H9 (cell line): ENCODE results near the gene CCDC69. TPM values are rescaled to one million over a fixed set of nuclear protein-coding genes. Genes with fewer than 3 reads are reported as not detected.
A peak's percentile ranks its signal among the peaks of the same experiment; 100 is the strongest.

ENCODE experiments used
- DNase-seq: peaks from one replicate; pipeline ENCODE4 v3.0.0-alpha.2; 2017
- H2AFZ ChIP-seq: one replicate; pipeline ENCODE4 v1.6.1; 2013; ENCODE audit warnings: mild to moderate bottlenecking, low read length, control low read depth, moderate library complexity
- H2AK5ac ChIP-seq: 2 replicates; pipeline ENCODE4 v1.6.1; 2013; ENCODE audit warnings: low read length, control low read depth, mixed read lengths; ENCODE audit not compliant: insufficient read length
- H2BK120ac ChIP-seq: one replicate; pipeline ENCODE4 v1.6.1; 2013; ENCODE audit warnings: low read depth, mild to moderate bottlenecking, low read length, control low read depth, inconsistent platforms; ENCODE audit not compliant: poor library complexity, severe bottlenecking
- H2BK12ac ChIP-seq: 2 replicates; pipeline ENCODE4 v1.6.1; 2013; ENCODE audit warnings: low read length, control low read depth, mixed read lengths, low read depth; ENCODE audit not compliant: insufficient read length
- H2BK15ac ChIP-seq: 2 replicates; pipeline ENCODE4 v1.6.1; 2013; ENCODE audit warnings: low read depth, low read length, control low read depth
- H2BK20ac ChIP-seq: one replicate; pipeline ENCODE4 v1.6.1; 2013; ENCODE audit warnings: low read depth, mild to moderate bottlenecking, low read length, control low read depth, inconsistent platforms; ENCODE audit not compliant: poor library complexity, severe bottlenecking
- H2BK5ac ChIP-seq: 2 replicates; pipeline ENCODE4 v1.6.1; 2013; ENCODE audit warnings: low read length, control low read depth, mixed read lengths; ENCODE audit not compliant: insufficient read length
- H3K14ac ChIP-seq: 2 replicates; pipeline ENCODE4 v1.6.1; 2013; ENCODE audit warnings: low read length, control low read depth; ENCODE audit not compliant: insufficient read depth
- H3K18ac ChIP-seq: 2 replicates; pipeline ENCODE4 v1.6.1; 2013; ENCODE audit warnings: low read depth, mild to moderate bottlenecking, mixed read lengths, low read length, control low read depth; ENCODE audit not compliant: insufficient read length
- H3K23ac ChIP-seq: 2 replicates; pipeline ENCODE4 v1.6.1; 2013; ENCODE audit warnings: low read length, control low read depth, mixed read lengths, low read depth; ENCODE audit not compliant: insufficient read length
- H3K23me2 ChIP-seq: 2 replicates; pipeline ENCODE4 v1.6.1; 2013; ENCODE audit warnings: low read depth, mild to moderate bottlenecking, mixed read lengths, low read length, control low read depth; ENCODE audit not compliant: insufficient read length, poor library complexity, severe bottlenecking
- H3K27ac ChIP-seq: 2 replicates; pipeline ENCODE4 v1.5.1; 2013; ENCODE audit warnings: low read length, control low read depth, mixed read lengths, low read depth; ENCODE audit not compliant: insufficient read length
- H3K27me3 ChIP-seq: 2 replicates; pipeline ENCODE4 v1.6.1; 2013; ENCODE audit warnings: low read length, control low read depth, inconsistent platforms; ENCODE audit not compliant: insufficient read depth
- H3K4ac ChIP-seq: 2 replicates; pipeline ENCODE4 v1.6.1; 2013; ENCODE audit warnings: low read depth, mild to moderate bottlenecking, control low read depth, inconsistent platforms, low read length, moderate library complexity
- H3K4me1 ChIP-seq: 2 replicates; pipeline ENCODE4 v1.6.1; 2013; ENCODE audit warnings: low read length, control low read depth, inconsistent platforms; ENCODE audit not compliant: insufficient read depth
- H3K4me2 ChIP-seq: 2 replicates; pipeline ENCODE4 v1.6.1; 2013; ENCODE audit warnings: low read length, control low read depth, mixed read lengths; ENCODE audit not compliant: insufficient read length, insufficient read depth
- H3K56ac ChIP-seq: 2 replicates; pipeline ENCODE4 v1.6.1; 2013; ENCODE audit warnings: low read depth, mild to moderate bottlenecking, mixed read lengths, low read length, control low read depth; ENCODE audit not compliant: insufficient read length
- H3K79me1 ChIP-seq: 2 replicates; pipeline ENCODE4 v1.6.1; 2013; ENCODE audit warnings: low read depth, mild to moderate bottlenecking, moderate library complexity, low read length, control low read depth, inconsistent platforms; ENCODE audit not compliant: insufficient read depth, poor library complexity, severe bottlenecking
- H3K79me2 ChIP-seq: 2 replicates; pipeline ENCODE4 v1.6.1; 2013; ENCODE audit warnings: low read length, control low read depth, inconsistent platforms; ENCODE audit not compliant: insufficient read depth
- H3K9ac ChIP-seq: 2 replicates; pipeline ENCODE4 v1.6.1; 2013; ENCODE audit warnings: low read length, control low read depth, mixed read lengths; ENCODE audit not compliant: insufficient read length; ENCODE audit errors: extremely low read depth
- H3K9me3 ChIP-seq: one replicate; pipeline ENCODE4 v1.6.1; 2013; ENCODE audit warnings: low read depth, low read length, inconsistent platforms; ENCODE audit not compliant: control insufficient read depth
- H3T11ph ChIP-seq: one replicate; pipeline ENCODE4 v1.6.1; 2013; ENCODE audit warnings: mild to moderate bottlenecking, low read length, control low read depth, inconsistent platforms
- H4K20me1 ChIP-seq: one replicate; pipeline ENCODE4 v1.6.1; 2013; ENCODE audit not compliant: control insufficient read depth, insufficient read length, insufficient read depth
- H4K5ac ChIP-seq: 2 replicates; pipeline ENCODE4 v1.6.1; 2013; ENCODE audit warnings: low read depth, mild to moderate bottlenecking, mixed read lengths, low read length, control low read depth; ENCODE audit not compliant: insufficient read length
- H4K8ac ChIP-seq: replicated peaks from 2 replicates; pipeline ENCODE4 v1.6.1; 2013; ENCODE audit warnings: low read length, control low read depth, mixed read lengths, low read depth; ENCODE audit not compliant: insufficient read length
- H4K91ac ChIP-seq: 2 replicates; pipeline ENCODE4 v1.6.1; 2013; ENCODE audit warnings: low read depth, mild to moderate bottlenecking, moderate library complexity, mixed read lengths, low read length, control low read depth; ENCODE audit not compliant: insufficient read length
- H3K27ac Mint-ChIP-seq, 3 experiments: 2 replicates in 2 of 3; 3 replicates in 1 of 3; pipeline ENCODE4 v1.8.0; 2020 to 2021; ENCODE audit warnings: mixed read lengths in 3 of 3, mild to moderate bottlenecking in 1 of 3, moderate library complexity in 1 of 3
- H3K27me3 Mint-ChIP-seq: 2 replicates; pipeline ENCODE4 v1.8.0; 2021; ENCODE audit warnings: low read depth, mild to moderate bottlenecking, moderate library complexity, mixed read lengths
- H3K36me3 Mint-ChIP-seq, 3 experiments: 2 replicates in 2 of 3; 3 replicates in 1 of 3; pipeline ENCODE4 v1.8.0; 2020 to 2021; ENCODE audit warnings: low read depth in 3 of 3, mixed read lengths in 3 of 3; ENCODE audit not compliant: insufficient read depth in 1 of 3
- H3K4me1 Mint-ChIP-seq, 2 experiments: 2 replicates each; pipeline ENCODE4 v1.8.0; 2020; ENCODE audit warnings: mixed read lengths in 2 of 2
- H3K4me3 Mint-ChIP-seq, 2 experiments: 2 replicates in 1 of 2; 3 replicates in 1 of 2; pipeline ENCODE4 v1.8.0; 2020 to 2021; ENCODE audit warnings: mild to moderate bottlenecking in 2 of 2, mixed read lengths in 2 of 2, moderate library complexity in 1 of 2
- H3K9me3 Mint-ChIP-seq, 2 experiments: 2 replicates in 1 of 2; 3 replicates in 1 of 2; pipeline ENCODE4 v1.8.0; 2020; ENCODE audit warnings: mild to moderate bottlenecking in 2 of 2, mixed read lengths in 2 of 2, moderate library complexity in 1 of 2
- WGBS: extraction: QIAGEN DNeasy Blood & Tissue Kit; methylation state at CpG from one replicate; pipeline ENCODE4 v1.1.7; 2013; ENCODE audit warnings: missing lambda C conversion rate, low lambda C conversion rate, mixed read lengths; ENCODE audit not compliant: insufficient read length; ENCODE audit errors: extremely low coverage; 5-methylcytosine and 5-hydroxymethylcytosine counted together
- total RNA-seq: library from RNA; stranded (reverse); gene quantifications from 2 replicates; pipeline ENCODE4 v1.2.1, GENCODE V29; 2021
- TF ChIP-seq, protein P1 (sequence below): fragments of 200-600 bp; sonication (generic); conservative IDR thresholded peaks from 3 replicates; pipeline ENCODE4 v1.8.0; 2021; ENCODE audit warnings: antibody characterized with exemption, mild to moderate bottlenecking

The CCDC69 gene
- total RNA-seq, 1 experiment from 2014 or later: 5.3 TPM

DNA sequence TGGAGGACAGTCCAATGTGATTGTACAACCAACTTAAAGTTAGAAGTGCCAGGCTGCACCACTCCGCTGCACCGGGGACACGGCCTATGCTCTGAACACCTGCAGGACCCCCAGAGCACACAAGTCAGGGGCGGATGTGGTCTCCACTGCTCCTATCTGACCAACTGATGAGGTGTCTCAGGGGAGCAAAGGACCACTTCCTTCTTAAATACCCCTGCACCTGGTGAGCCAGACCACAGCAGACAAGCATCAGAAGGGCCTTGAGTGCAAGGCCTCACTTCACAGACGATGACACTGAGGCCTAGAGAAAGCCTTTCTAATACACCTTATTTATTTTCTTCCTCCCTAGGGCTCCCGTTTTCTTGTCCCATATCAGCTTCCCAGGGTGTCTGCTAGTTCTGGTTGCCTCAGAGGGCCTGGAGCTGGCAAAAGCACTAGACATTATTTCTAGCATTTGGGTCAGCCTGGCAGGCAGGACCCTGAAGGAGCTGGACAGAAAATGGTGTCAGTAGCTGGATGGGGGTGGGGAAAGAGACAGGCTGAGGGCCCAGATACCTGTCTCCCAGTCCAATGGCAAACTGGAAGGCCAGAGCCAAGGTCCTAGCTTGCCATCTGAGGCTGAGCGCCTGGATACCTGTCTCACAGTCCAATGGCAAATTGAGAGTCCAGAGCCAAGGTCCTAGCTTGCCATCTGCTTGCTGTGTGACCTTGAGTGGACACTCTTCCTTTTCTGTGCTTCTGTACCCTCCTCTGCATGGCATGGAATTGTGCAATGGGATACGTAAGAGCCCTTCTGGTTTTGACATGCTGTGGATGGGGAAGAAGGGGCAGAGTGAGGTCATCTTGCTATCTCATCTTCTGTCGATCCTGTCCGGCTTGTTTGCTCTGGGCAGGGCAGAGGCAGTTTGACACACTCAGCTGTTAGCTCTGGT is 9.0 kb downstream of the CCDC69 start:
- Histone ChIP-seq H4K5ac (no peak overlapping the region), H3K14ac (no peak overlapping the region), H3K18ac (no peak overlapping the region), H4K20me1 (no peaks in the 10 kb centered on the region), H3K23ac (no peak overlapping the region), H2AK5ac (no peak overlapping the region), H3K56ac (no peak overlapping the region), H3K79me2 (no peaks in the 10 kb centered on the region), H3K9me3 (no peaks in the 10 kb centered on the region), H2BK5ac (no peak overlapping the region), H2BK20ac (no peak overlapping the region), H3T11ph (no peak overlapping the region), H2BK120ac (no peak overlapping the region), H2BK12ac (no peak overlapping the region), H3K4ac (no peak overlapping the region), H3K9ac (no peak overlapping the region), H2AFZ (no peak overlapping the region), H3K27ac (no peak overlapping the region), H3K4me1 (peaks cover 2% of the 10 kb centered on the region; the same call in 1 of the 2 replicates), H3K27me3 (no peaks in the 10 kb centered on the region), H4K91ac (no peak overlapping the region), H3K23me2 (no peaks in the 10 kb centered on the region), H3K79me1 (no peaks in the 10 kb centered on the region), H2BK15ac (no peak overlapping the region), H3K4me2 (no peak overlapping the region), H4K8ac (no peak overlapping the region)
- peak overlapping the region in 1 of 3 experiments; percentile 80; a peak in 1 of 7 replicates for H3K27ac Mint-ChIP-seq
- peaks cover 7 to 11% of the 10 kb centered on the region in 2 experiments; a peak in 3 of 4 replicates for H3K4me1 Mint-ChIP-seq
- no peak for DNase-seq
- H3K36me3 Mint-ChIP-seq: no peaks in the 10 kb centered on the region; a peak in 1 of 7 replicates
- no peak overlapping the region for H3K4me3 Mint-ChIP-seq
- no CpG with 5 or more reads among the region's 10 CpGs for WGBS
- TF ChIP-seq, protein P1, sequence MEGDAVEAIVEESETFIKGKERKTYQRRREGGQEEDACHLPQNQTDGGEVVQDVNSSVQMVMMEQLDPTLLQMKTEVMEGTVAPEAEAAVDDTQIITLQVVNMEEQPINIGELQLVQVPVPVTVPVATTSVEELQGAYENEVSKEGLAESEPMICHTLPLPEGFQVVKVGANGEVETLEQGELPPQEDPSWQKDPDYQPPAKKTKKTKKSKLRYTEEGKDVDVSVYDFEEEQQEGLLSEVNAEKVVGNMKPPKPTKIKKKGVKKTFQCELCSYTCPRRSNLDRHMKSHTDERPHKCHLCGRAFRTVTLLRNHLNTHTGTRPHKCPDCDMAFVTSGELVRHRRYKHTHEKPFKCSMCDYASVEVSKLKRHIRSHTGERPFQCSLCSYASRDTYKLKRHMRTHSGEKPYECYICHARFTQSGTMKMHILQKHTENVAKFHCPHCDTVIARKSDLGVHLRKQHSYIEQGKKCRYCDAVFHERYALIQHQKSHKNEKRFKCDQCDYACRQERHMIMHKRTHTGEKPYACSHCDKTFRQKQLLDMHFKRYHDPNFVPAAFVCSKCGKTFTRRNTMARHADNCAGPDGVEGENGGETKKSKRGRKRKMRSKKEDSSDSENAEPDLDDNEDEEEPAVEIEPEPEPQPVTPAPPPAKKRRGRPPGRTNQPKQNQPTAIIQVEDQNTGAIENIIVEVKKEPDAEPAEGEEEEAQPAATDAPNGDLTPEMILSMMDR: no peak
- H3K27me3 Mint-ChIP-seq: no peaks in the 10 kb centered on the region
- H3K9me3 Mint-ChIP-seq: no peaks in the 10 kb centered on the region
